Lung (tissue), 12 donors: ENCODE data around the gene GRN. TPM values are rescaled to one million over a fixed set of nuclear protein-coding genes. Genes with fewer than 3 reads are reported as not detected.
A peak's percentile ranks its signal among the peaks of the same experiment; 100 is the strongest.
"Not testable (repeated sequence)": the region's sequence is repeated elsewhere in the genome, so short reads cannot be mapped to it uniquely, and the experiment has no call there.

Source experiments
- ATAC-seq: fragments of 200-7000 bp; cut with Tn5 transposase; one replicate; pipeline ENCODE4 v1.9.1; 2020; ENCODE audit warnings: moderate number of reproducible peaks; ENCODE audit not compliant: insufficient read depth, low FRiP score
- DNase-seq, 3 donors: peaks; one replicate each; pipeline ENCODE4 v3.0.0-alpha.2; 2013 to 2017
- H3K27ac ChIP-seq, 2 donors: one replicate each; pipeline ENCODE4 v1.5.1; 2013; ENCODE audit warnings: mild to moderate bottlenecking in 2 of 2, moderate library complexity in 2 of 2, control low read depth in 1 of 2, inconsistent platforms in 1 of 2, low read depth in 1 of 2, low read length in 1 of 2
- H3K27me3 ChIP-seq, 3 donors: one replicate each; pipeline ENCODE4 v1.5.1; 2013; ENCODE audit warnings: low read length in 2 of 3; ENCODE audit not compliant: control insufficient read depth in 3 of 3, insufficient read depth in 3 of 3
- H3K36me3 ChIP-seq, 4 donors: one replicate each; pipeline ENCODE4 v1.5.1; 2013; ENCODE audit warnings: low read length in 4 of 4, mild to moderate bottlenecking in 1 of 4, moderate library complexity in 1 of 4; ENCODE audit not compliant: control insufficient read depth in 4 of 4, insufficient read depth in 4 of 4
- H3K4me1 ChIP-seq, 5 donors: one replicate each; pipeline ENCODE4 v1.5.1; 2013; ENCODE audit warnings: low read length in 5 of 5, mild to moderate bottlenecking in 2 of 5, moderate library complexity in 1 of 5; ENCODE audit not compliant: control insufficient read depth in 5 of 5, insufficient read depth in 5 of 5
- H3K4me3 ChIP-seq: one replicate; pipeline ENCODE4 v1.5.1; 2013; ENCODE audit warnings: mild to moderate bottlenecking, control low read depth, moderate library complexity
- H3K9ac ChIP-seq, 2 donors: one replicate each; pipeline ENCODE4 v1.5.1; 2013; ENCODE audit warnings: low read length in 2 of 2, control low read depth in 1 of 2; ENCODE audit not compliant: insufficient read depth in 1 of 2
- H3K9me3 ChIP-seq, 4 donors: one replicate each; pipeline ENCODE4 v1.5.1; 2013; ENCODE audit warnings: low read length in 3 of 4, mild to moderate bottlenecking in 1 of 4, moderate library complexity in 1 of 4; ENCODE audit not compliant: control insufficient read depth in 4 of 4, insufficient read depth in 3 of 4
- WGBS, 2 donors: extraction: QIAGEN DNeasy Blood & Tissue Kit; methylation state at CpG; one replicate each; pipeline ENCODE4 v1.1.7; 2013; 5-methylcytosine and 5-hydroxymethylcytosine counted together
- polyA plus RNA-seq, 2 donors: library from polyadenylated mRNA; stranded (reverse); fragments of 200-250 nt; gene quantifications; one replicate each; pipeline ENCODE4 v1.2.1, GENCODE V29; 2013
- total RNA-seq, 2 donors: library from RNA; depleted of rRNA in 1 of 2; stranded (reverse); fragments of >200 nt in 1 of 2; gene quantifications; one replicate each; pipeline ENCODE4 v1.2.1, GENCODE V29; 2014 to 2021
- TF ChIP-seq, protein P1 (sequence below): IDR thresholded peaks from 2 replicates; pipeline ENCODE4 v1.5.1; 2012; ENCODE audit warnings: mild to moderate bottlenecking; ENCODE audit errors: control extremely low read depth, extremely low read depth
- donor health status: control.
- donor health status: control.
- donor health status: Bipolar disorder and iron deficiency.
- donor health status: healthy.
- donor health status: DM: yes; HTN: yes; CAD: no.

The GRN gene
- total and polyA plus RNA-seq, 4 donors = 160 to 753 (median 510) TPM

DNA sequence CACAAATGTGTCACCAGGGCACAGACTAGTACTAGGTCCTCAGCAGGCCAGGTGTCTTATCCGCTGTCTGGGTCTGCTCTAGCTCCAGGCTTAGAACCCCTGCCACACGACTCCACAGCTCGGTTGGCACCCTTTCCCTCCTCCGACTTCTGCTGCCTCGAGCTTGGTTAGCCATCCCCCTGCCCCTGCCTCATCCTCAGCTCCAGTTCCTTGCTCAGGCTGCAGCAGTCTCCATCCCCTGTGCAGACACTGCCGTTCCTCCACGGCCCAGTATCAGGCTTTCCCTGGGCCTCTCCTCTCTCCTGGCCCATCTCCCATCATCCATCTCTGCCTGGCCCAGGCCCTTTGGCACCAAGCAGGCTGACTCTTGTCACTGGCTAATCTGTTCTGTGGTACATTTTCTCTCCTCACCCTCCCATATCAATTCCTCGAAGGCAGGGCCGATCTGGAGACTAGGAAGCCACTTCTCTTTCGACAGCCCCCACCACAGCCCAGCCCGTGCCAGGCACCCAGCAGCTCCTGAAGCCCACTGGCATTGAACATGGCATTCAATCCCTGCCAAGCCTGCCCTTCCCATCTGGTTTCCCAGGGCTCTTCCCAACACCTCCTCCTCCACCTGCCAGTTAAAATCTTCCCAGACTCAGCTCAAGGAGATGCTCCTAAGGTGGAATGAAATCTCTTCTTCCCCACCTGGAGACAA is 1.4 kb upstream of the GRN start:
- Histone ChIP-seq H3K9ac (no peak overlapping the region), H3K27ac (no peak overlapping the region), H3K4me1 (peaks cover 0 to 9% (median 4%) of the 10 kb centered on the region in 5 donors), H3K4me3 (no peak overlapping the region), H3K27me3 (no peaks in the 10 kb centered on the region), H3K9me3 (no peaks in the 10 kb centered on the region), H3K36me3 (no peaks in the 10 kb centered on the region)
- DNase-seq = no peak
- WGBS, 2 donors = 76 to 82% methylated on average over 11 of the region's 11 CpGs
- ATAC-seq = no peak
- TF ChIP-seq, protein P1, sequence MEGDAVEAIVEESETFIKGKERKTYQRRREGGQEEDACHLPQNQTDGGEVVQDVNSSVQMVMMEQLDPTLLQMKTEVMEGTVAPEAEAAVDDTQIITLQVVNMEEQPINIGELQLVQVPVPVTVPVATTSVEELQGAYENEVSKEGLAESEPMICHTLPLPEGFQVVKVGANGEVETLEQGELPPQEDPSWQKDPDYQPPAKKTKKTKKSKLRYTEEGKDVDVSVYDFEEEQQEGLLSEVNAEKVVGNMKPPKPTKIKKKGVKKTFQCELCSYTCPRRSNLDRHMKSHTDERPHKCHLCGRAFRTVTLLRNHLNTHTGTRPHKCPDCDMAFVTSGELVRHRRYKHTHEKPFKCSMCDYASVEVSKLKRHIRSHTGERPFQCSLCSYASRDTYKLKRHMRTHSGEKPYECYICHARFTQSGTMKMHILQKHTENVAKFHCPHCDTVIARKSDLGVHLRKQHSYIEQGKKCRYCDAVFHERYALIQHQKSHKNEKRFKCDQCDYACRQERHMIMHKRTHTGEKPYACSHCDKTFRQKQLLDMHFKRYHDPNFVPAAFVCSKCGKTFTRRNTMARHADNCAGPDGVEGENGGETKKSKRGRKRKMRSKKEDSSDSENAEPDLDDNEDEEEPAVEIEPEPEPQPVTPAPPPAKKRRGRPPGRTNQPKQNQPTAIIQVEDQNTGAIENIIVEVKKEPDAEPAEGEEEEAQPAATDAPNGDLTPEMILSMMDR = no peak

- DNase-seq = peak; percentile 72 to 83 (median 80)
- H3K4me1 ChIP-seq = peaks cover 0 to 11% (median 4%) of the 10 kb centered on the region in 5 donors
- TF ChIP-seq, protein P1 = peak; percentile 37
- H3K27me3 ChIP-seq = no peaks in the 10 kb centered on the region
- H3K27ac ChIP-seq = peak overlapping the region; percentile 66 to 96
- H3K9ac ChIP-seq = peak overlapping the region in 1 of 2 donors; percentile 73
- H3K36me3 ChIP-seq = peaks cover 0 to 16% (median 2%) of the 10 kb centered on the region in 4 donors
- peak overlapping the region; percentile 71 for H3K4me3 ChIP-seq
- no peaks in the 10 kb centered on the region for H3K9me3 ChIP-seq
- WGBS, 2 donors = 1% methylated on average over 16 to 21 of the region's 21 CpGs
- ATAC-seq = peak; percentile 2
Measured at GRCh38 chr17:44345454-44346026, 438 bp downstream of the GRN start.

DNA sequence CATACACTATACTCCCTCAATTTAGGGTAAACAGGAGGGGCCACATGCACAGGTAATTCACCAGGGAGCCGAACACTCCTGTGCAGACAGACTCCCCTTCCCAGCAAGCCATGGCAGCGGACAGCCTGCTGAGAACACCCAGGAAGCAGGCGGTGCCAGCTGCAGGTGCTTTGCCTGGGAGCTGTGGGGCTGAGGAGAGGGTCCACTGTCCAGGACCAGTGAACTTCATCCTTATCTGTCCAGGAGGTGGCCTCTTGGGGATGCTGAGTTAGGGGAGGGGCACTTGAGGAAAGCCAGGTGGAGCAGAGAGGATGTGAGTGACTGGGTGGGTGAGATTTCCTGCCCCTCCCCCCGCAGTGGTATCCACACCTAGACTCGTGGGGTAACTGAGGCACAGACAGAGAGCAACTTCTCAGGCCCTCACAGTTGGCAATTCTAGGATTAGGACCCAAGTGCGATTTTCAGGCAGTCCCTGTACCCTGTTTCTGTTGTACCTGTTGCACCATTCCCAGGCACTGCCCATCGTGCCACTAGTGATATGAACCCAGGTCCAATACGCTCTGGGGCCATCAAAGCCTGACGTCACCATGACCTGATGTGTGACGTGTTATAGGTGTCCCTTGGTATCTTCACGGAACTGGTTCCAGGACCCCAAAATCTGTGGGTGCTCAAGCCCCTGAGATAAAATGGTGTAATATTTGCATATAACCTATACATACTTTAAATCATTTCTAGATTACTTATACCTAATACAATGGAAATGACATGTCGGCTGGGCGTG is 1.2 kb downstream of the GRN start:
- peak overlapping the region in 1 of 2 donors; percentile 96 for H3K27ac ChIP-seq
- DNase-seq = no peak
- WGBS, 2 donors = 73% methylated on average over 13 of the region's 13 CpGs
- peak overlapping the region in 1 of 2 donors; percentile 73 for H3K9ac ChIP-seq
- H3K4me3 ChIP-seq = peak overlapping the region; percentile 71
- no peak for ATAC-seq
- H3K4me1 ChIP-seq = peaks cover 0 to 11% (median 4%) of the 10 kb centered on the region in 5 donors
- no peaks in the 10 kb centered on the region for H3K27me3 ChIP-seq
- TF ChIP-seq, protein P1 = no peak
- H3K36me3 ChIP-seq = peaks cover 0 to 23% (median 3%) of the 10 kb centered on the region in 4 donors
- H3K9me3 ChIP-seq = no peaks in the 10 kb centered on the region

DNA sequence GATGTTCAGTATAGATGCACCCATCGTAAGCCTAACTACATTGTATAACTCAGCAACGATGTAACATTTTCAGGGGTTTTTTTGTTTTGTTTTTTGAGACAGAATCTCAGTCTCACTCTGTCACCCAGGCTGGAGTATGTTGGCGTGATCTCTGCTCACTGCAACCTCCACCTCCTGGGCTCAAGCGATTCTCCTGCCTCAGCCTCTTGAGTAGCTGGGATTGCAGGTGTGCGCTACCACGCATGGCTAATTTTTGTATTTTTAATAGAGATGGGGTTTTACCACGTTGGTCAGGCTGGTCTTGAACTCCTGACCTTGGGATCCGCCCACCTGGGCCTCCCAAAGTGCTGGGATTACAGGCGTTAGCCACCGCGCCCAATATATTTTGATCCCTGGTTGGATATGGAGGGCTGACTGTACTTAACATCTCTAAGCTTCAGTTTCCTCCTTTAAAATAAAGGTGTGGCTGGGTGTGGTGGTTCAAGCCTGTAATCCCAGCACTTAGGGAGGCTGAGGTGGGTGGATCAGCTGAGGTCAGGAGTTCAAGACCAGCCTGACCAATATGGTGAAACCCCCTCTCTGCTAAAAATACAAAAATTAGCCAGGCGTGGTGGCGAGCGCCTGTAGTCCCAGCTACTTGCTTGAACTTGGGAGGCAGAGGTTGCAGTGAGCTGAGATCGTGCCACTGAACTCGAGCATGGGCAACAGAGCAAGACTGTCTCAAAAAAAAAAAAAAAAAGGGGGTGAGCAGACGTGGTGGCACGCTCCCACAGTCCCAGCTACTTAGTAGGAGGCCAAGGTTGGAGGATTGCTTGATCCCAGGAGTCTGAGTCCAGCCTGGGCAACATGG is 2.3 kb downstream of the GRN start:
- WGBS, 2 donors = 83 to 90% methylated on average over 18 of the region's 18 CpGs
- not testable (repeated sequence) for ATAC-seq, H3K9me3 ChIP-seq, DNase-seq, H3K4me3 ChIP-seq, H3K9ac ChIP-seq, H3K27ac ChIP-seq, H3K27me3 ChIP-seq
- Histone ChIP-seq H3K4me1 (peaks cover 0 to 11% (median 4%) of the 10 kb centered on the region in 5 donors), H3K36me3 (peaks cover 0 to 35% (median 4%) of the 10 kb centered on the region in 4 donors)
